Measurements from ENCODE around the gene AVPR2. TPM values are rescaled to one million over a fixed set of nuclear protein-coding genes. Genes with fewer than 3 reads are reported as not detected.

The AVPR2 gene
- total RNA-seq, 1 donor: not detected

GRCh38 chrX:153919281-153919680, 14.8 kb downstream of the AVPR2 start:
- H3K4me2 ChIP-seq (ENCODE audit: insufficient read depth, low read length): no peak overlapping the region
- H3K4me3 ChIP-seq (ENCODE audit: insufficient read depth, low read length): no peak overlapping the region
- no peak overlapping the region for H3K27ac ChIP-seq (ENCODE audit: low read depth, low read length)
- DNase-seq (ENCODE audit: insufficient read length, low spot score, missing footprints): peak; percentile 84
- no peaks in the 10 kb centered on the region for H3K9me3 ChIP-seq (ENCODE audit: low read depth, low read length)
- H4K20me1 ChIP-seq (ENCODE audit: insufficient read depth, low read length): no peaks in the 10 kb centered on the region
- H3K4me1 ChIP-seq (ENCODE audit: insufficient read depth, low read length): no peaks in the 10 kb centered on the region
- H2AFZ ChIP-seq (ENCODE audit: low read length): no peak overlapping the region
- H3K36me3 ChIP-seq (ENCODE audit: insufficient read depth, low read length): no peaks in the 10 kb centered on the region
- H3K27me3 ChIP-seq (ENCODE audit: insufficient read depth, low read length): peaks cover 5% of the 10 kb centered on the region
- H3K79me2 ChIP-seq (ENCODE audit: insufficient read depth, low read length): no peaks in the 10 kb centered on the region
- no peak for TF ChIP-seq CTCF (IDR thresholded peaks at IDR 0.05; ENCODE audit: extremely low read depth, low read depth, low read length)

- Histone ChIP-seq H3K4me3 (ENCODE audit: insufficient read depth, low read length) (no peak overlapping the region), H3K27ac (ENCODE audit: low read depth, low read length) (no peak overlapping the region), H2AFZ (ENCODE audit: low read length) (no peak overlapping the region), H3K9me3 (ENCODE audit: low read depth, low read length) (no peaks in the 10 kb centered on the region), H3K4me1 (ENCODE audit: insufficient read depth, low read length) (no peaks in the 10 kb centered on the region), H3K36me3 (ENCODE audit: insufficient read depth, low read length) (no peaks in the 10 kb centered on the region), H3K27me3 (ENCODE audit: insufficient read depth, low read length) (peaks cover 9% of the 10 kb centered on the region), H3K4me2 (ENCODE audit: insufficient read depth, low read length) (no peak overlapping the region), H3K79me2 (ENCODE audit: insufficient read depth, low read length) (no peaks in the 10 kb centered on the region), H4K20me1 (ENCODE audit: insufficient read depth, low read length) (no peaks in the 10 kb centered on the region)
- no peak for DNase-seq (ENCODE audit: insufficient read length, low spot score, missing footprints)
- TF ChIP-seq CTCF (IDR thresholded peaks at IDR 0.05; ENCODE audit: extremely low read depth, low read depth, low read length): no peak
These were observed 16.1 kb downstream of the AVPR2 start for GRCh38 chrX:153920546-153920945.

- no peaks in the 10 kb centered on the region for H4K20me1 ChIP-seq (ENCODE audit: insufficient read depth, low read length)
- H3K79me2 ChIP-seq (ENCODE audit: insufficient read depth, low read length): no peaks in the 10 kb centered on the region
- peak; percentile 81 for DNase-seq (ENCODE audit: insufficient read length, low spot score, missing footprints)
- H3K27ac ChIP-seq (ENCODE audit: low read depth, low read length): no peak overlapping the region
- H3K27me3 ChIP-seq (ENCODE audit: insufficient read depth, low read length): peaks cover 12% of the 10 kb centered on the region
- TF ChIP-seq CTCF (IDR thresholded peaks at IDR 0.05; ENCODE audit: extremely low read depth, low read depth, low read length): no peak
- H2AFZ ChIP-seq (ENCODE audit: low read length): no peak overlapping the region
- no peak overlapping the region for H3K4me2 ChIP-seq (ENCODE audit: insufficient read depth, low read length)
- H3K9me3 ChIP-seq (ENCODE audit: low read depth, low read length): no peaks in the 10 kb centered on the region
- H3K4me1 ChIP-seq (ENCODE audit: insufficient read depth, low read length): no peaks in the 10 kb centered on the region
- no peaks in the 10 kb centered on the region for H3K36me3 ChIP-seq (ENCODE audit: insufficient read depth, low read length)
- no peak overlapping the region for H3K4me3 ChIP-seq (ENCODE audit: insufficient read depth, low read length)
These were observed 16.6 kb downstream of the AVPR2 start for GRCh38 chrX:153921070-153921469.

GRCh38 chrX:153921511-153922446, 17.3 kb downstream of the AVPR2 start:
- no peak for TF ChIP-seq CTCF (IDR thresholded peaks at IDR 0.05; ENCODE audit: extremely low read depth, low read depth, low read length)
- Histone ChIP-seq H3K4me3 (ENCODE audit: insufficient read depth, low read length) (no peak overlapping the region), H2AFZ (ENCODE audit: low read length) (no peak overlapping the region)

More at GRCh38 chrX:153921511-153922446, 17.3 kb downstream of the AVPR2 start:
- Histone ChIP-seq H3K4me2 (ENCODE audit: insufficient read depth, low read length) (no peak overlapping the region), H3K79me2 (ENCODE audit: insufficient read depth, low read length) (no peaks in the 10 kb centered on the region), H4K20me1 (ENCODE audit: insufficient read depth, low read length) (peaks cover under 1% of the 10 kb centered on the region), H3K36me3 (ENCODE audit: insufficient read depth, low read length) (no peaks in the 10 kb centered on the region), H3K9me3 (ENCODE audit: low read depth, low read length) (no peaks in the 10 kb centered on the region), H3K4me1 (ENCODE audit: insufficient read depth, low read length) (no peaks in the 10 kb centered on the region), H3K27ac (ENCODE audit: low read depth, low read length) (no peak overlapping the region), H3K27me3 (ENCODE audit: insufficient read depth, low read length) (peaks cover 12% of the 10 kb centered on the region)
- peak; percentile 81 for DNase-seq (ENCODE audit: insufficient read length, low spot score, missing footprints)
